ENCODE data around the gene ENGASE.

GRCh38 chr17:79112471-79112870 lies 37.8 kb downstream of the ENGASE start:
- TF ChIP-seq TAF1 (IDR thresholded peaks at IDR 0.05; ENCODE audit: low read depth): no peak
- TF ChIP-seq TCF12 (IDR thresholded peaks at IDR 0.05; ENCODE audit: low read depth): no peak
- TF ChIP-seq, protein P1, sequence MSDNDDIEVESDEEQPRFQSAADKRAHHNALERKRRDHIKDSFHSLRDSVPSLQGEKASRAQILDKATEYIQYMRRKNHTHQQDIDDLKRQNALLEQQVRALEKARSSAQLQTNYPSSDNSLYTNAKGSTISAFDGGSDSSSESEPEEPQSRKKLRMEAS (IDR thresholded peaks at IDR 0.05): no peak
- TF ChIP-seq FOXM1 (IDR thresholded peaks at IDR 0.05; ENCODE audit: borderline replicate concordance, low read depth): no peak
- no peak for TF ChIP-seq YY1 (IDR thresholded peaks at IDR 0.05; ENCODE audit: low read depth)
- no peak for TF ChIP-seq CEBPB (IDR thresholded peaks at IDR 0.05)
- no peak for TF ChIP-seq CREB1 (IDR thresholded peaks at IDR 0.05; ENCODE audit: low read depth)
- no peak for TF ChIP-seq TEAD4 (IDR thresholded peaks at IDR 0.05)
- no peak for TF ChIP-seq EGR1 (IDR thresholded peaks at IDR 0.05)
- TF ChIP-seq EP300 (IDR thresholded peaks at IDR 0.05; ENCODE audit: borderline replicate concordance): no peak
